Keratinocyte (primary cell): ENCODE measurements around the gene RPL23. TPM values are rescaled to one million over a fixed set of nuclear protein-coding genes. Genes with fewer than 3 reads are reported as not detected.

ENCODE experiments used
- DNase-seq: peaks from one replicate; pipeline ENCODE4 v3.0.0-alpha.2; 2011; ENCODE audit warnings: low read depth, missing footprints, low spot score
- FAIRE-seq: peaks from 2 replicates; lab custom pipeline; 2011; peaks lifted over from hg19 to GRCh38; lab: Jason Lieb, UNC
- H2AFZ ChIP-seq: 2 replicates; pipeline ENCODE4 v1.6.0; 2012; ENCODE audit warnings: low read length, control low read depth, inconsistent platforms; ENCODE audit not compliant: control insufficient read depth
- H3K27ac ChIP-seq: 2 replicates; pipeline ENCODE4 v1.5.1; 2011; ENCODE audit warnings: low read length; ENCODE audit not compliant: control insufficient read depth, insufficient read depth
- H3K27me3 ChIP-seq: 3 replicates; pipeline ENCODE4 v1.6.0; 2011; ENCODE audit warnings: low read length; ENCODE audit not compliant: control insufficient read depth, insufficient read depth; ENCODE audit errors: extremely low read depth
- H3K36me3 ChIP-seq, 2 experiments: 2 replicates in 1 of 2; 3 replicates in 1 of 2; pipeline ENCODE4 v1.5.1; 2011; ENCODE audit warnings: low read length in 2 of 2, mild to moderate bottlenecking in 1 of 2; ENCODE audit not compliant: control insufficient read depth in 2 of 2, insufficient read depth in 2 of 2; ENCODE audit errors: extremely low read depth in 1 of 2
- H3K4me1 ChIP-seq: 3 replicates; pipeline ENCODE4 v1.5.1; 2011; ENCODE audit warnings: low read length; ENCODE audit not compliant: control insufficient read depth, insufficient read depth; ENCODE audit errors: extremely low read depth
- H3K4me2 ChIP-seq: 3 replicates; pipeline ENCODE4 v1.6.0; 2011; ENCODE audit warnings: low read depth, low read length; ENCODE audit not compliant: control insufficient read depth, insufficient read depth; ENCODE audit errors: extremely low read depth
- H3K4me3 ChIP-seq, 3 experiments: fragments of 200-600 bp in 1 of 3; sonication (generic) in 1 of 3; 2 replicates in 2 of 3; 3 replicates in 1 of 3; pipeline ENCODE4 v1.5.1; 2011 to 2016; ENCODE audit warnings: low read length in 3 of 3, mild to moderate bottlenecking in 3 of 3, control low read depth in 2 of 3, inconsistent platforms in 1 of 3, low read depth in 1 of 3, mixed read lengths in 1 of 3, mixed run types in 1 of 3, moderate library complexity in 1 of 3; ENCODE audit not compliant: control insufficient read depth in 2 of 3, insufficient read depth in 2 of 3; ENCODE audit errors: extremely low read depth in 1 of 3
- H3K79me2 ChIP-seq: 2 replicates; pipeline ENCODE4 v1.6.0; 2012; ENCODE audit warnings: low read length; ENCODE audit not compliant: control insufficient read depth, insufficient read depth
- H3K9ac ChIP-seq: 3 replicates; pipeline ENCODE4 v1.6.0; 2011; ENCODE audit warnings: low read length; ENCODE audit not compliant: control insufficient read depth, insufficient read depth; ENCODE audit errors: extremely low read depth
- H3K9me1 ChIP-seq: 3 replicates; pipeline ENCODE4 v1.6.0; 2011; ENCODE audit warnings: low read length; ENCODE audit not compliant: control insufficient read depth, insufficient read depth; ENCODE audit errors: extremely low read depth
- H3K9me3 ChIP-seq: 2 replicates; pipeline ENCODE4 v1.5.1; 2012; ENCODE audit warnings: low read depth, low read length; ENCODE audit not compliant: control insufficient read depth
- H4K20me1 ChIP-seq: 3 replicates; pipeline ENCODE4 v1.6.0; 2011; ENCODE audit warnings: low read length; ENCODE audit not compliant: control insufficient read depth, insufficient read depth; ENCODE audit errors: extremely low read depth
- EZH2 ChIP-seq: IDR thresholded peaks from one replicate; pipeline ENCODE4 v1.6.1; 2012; ENCODE audit warnings: inconsistent platforms, mild to moderate bottlenecking, low read length, moderate library complexity
- dilution Hi-C: fragments of 300-500 bp; cut with MboI; formaldehyde crosslinking; loops from one replicate; pipeline ENCODE4 v1.7.0; 2020; ENCODE audit warnings: low sequenced_read_pairs; ENCODE audit not compliant: extremely low pct_ligation_motif_present
- polyA plus RNA-seq, 5 experiments: library from polyadenylated mRNA; depleted of rRNA in 3 of 5; stranded (reverse) in 3 of 5; stranded (forward) in 1 of 5; unstranded in 1 of 5; fragments of >200 nt; gene quantifications; 1 replicate in 1 of 5; 2 replicates in 3 of 5; 3 replicates in 1 of 5; pipeline versions ENCODE4 v1.2.1 to v1.2.3, GENCODE V29; 2011 to 2012; ENCODE audit warnings: missing spikeins in 2 of 5, low read depth in 1 of 5, low replicate concordance in 1 of 5
- TF ChIP-seq, protein P1 (sequence below), 3 experiments: IDR thresholded peaks in 1 of 3; conservative IDR thresholded peaks in 1 of 3; optimal IDR thresholded peaks in 1 of 3; 2 replicates in 2 of 3; 3 replicates in 1 of 3; pipeline versions ENCODE3 to v1.5.1; 2011; ENCODE audit warnings: low read length in 3 of 3, mild to moderate bottlenecking in 3 of 3, moderate library complexity in 2 of 3, control low read depth in 1 of 3, inconsistent platforms in 1 of 3; ENCODE audit not compliant: insufficient read depth in 2 of 3; ENCODE audit errors: extremely low read depth in 1 of 3

RPL23 gene
- polyA plus RNA-seq, 1 donor (not counting 4 experiments of a cell fraction or from before 2014, with no cell fraction given): 2,966 TPM

DNA sequence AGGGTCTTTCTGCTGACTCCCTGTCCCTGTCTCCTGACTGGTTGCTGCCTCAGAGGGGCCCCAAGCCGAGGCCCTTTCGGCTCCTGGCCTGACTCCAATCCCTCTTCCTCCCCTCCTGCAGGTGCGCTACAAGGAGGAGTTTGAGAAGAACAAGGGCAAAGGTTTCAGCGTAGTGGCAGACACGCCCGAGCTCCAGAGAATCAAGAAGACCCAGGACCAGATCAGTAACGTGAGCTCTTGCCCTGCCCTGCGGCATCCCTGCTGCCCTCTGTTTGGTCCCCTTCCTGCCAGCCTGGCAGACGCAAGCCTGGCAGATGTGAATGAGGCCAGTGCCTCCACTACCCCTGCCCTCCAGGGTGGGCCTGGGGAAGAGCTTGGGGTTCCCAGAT, 44.8 kb upstream of the RPL23 start:
- DNase-seq: no peak
- Histone ChIP-seq H3K4me1 (peaks cover 20% of the 10 kb centered on the region), H3K27ac (no peak overlapping the region), H3K9ac (no peak overlapping the region), H2AFZ (no peak overlapping the region), H3K4me3 (no peak overlapping the region), H3K4me2 (no peak overlapping the region), H3K27me3 (no peaks in the 10 kb centered on the region), H3K9me3 (no peaks in the 10 kb centered on the region), H4K20me1 (no peaks in the 10 kb centered on the region), H3K79me2 (peaks cover 9% of the 10 kb centered on the region), H3K9me1 (no peaks in the 10 kb centered on the region), H3K36me3 (peaks cover 38 to 44% of the 10 kb centered on the region in 2 experiments)
- FAIRE-seq: no peak
- TF ChIP-seq, protein P1, sequence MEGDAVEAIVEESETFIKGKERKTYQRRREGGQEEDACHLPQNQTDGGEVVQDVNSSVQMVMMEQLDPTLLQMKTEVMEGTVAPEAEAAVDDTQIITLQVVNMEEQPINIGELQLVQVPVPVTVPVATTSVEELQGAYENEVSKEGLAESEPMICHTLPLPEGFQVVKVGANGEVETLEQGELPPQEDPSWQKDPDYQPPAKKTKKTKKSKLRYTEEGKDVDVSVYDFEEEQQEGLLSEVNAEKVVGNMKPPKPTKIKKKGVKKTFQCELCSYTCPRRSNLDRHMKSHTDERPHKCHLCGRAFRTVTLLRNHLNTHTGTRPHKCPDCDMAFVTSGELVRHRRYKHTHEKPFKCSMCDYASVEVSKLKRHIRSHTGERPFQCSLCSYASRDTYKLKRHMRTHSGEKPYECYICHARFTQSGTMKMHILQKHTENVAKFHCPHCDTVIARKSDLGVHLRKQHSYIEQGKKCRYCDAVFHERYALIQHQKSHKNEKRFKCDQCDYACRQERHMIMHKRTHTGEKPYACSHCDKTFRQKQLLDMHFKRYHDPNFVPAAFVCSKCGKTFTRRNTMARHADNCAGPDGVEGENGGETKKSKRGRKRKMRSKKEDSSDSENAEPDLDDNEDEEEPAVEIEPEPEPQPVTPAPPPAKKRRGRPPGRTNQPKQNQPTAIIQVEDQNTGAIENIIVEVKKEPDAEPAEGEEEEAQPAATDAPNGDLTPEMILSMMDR (optimal IDR thresholded peaks at IDR 0.05 in 1 of 3, IDR thresholded peaks at IDR 0.05 in 1 of 3, conservative IDR thresholded peaks at IDR 0.05 in 1 of 3; ENCODE audit: extremely low read depth in 1 of 3, insufficient read depth in 2 of 3, low read length in 3 of 3): no peak
- TF ChIP-seq EZH2: no peak
- dilution Hi-C loops: no loop called here

DNA sequence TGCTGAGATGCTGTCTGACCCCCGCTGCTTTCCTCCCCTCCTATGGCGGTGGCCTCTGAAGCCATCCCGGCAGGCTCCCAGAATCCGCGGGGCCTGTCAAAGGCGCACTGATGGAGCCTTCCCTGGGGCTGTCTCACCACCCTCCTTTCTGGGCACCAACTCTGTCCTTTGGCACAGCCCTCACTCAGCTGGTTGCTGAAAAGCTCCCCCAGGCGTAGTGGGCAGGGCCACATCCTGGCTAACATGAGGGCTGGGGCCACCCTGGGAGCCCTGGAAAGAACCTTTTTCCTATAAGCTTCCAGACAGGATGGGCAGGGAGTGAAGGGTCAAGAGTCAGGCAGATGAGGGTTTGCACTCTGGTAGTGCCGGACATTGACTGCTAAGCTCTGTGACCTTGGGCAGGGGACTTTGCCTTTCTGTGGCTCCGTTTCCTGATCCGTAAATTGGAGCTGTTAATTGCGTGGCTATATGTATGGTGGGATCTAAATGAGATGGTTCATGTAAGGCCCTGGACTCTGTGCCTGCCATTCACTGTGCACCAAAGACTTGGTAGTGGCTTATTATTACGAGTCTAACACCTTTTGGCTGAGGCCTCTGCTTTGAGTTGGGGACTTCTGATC, 44.3 kb upstream of the RPL23 start:
- H2AFZ ChIP-seq: no peak overlapping the region
- no peak overlapping the region for H3K4me2 ChIP-seq
- FAIRE-seq (no peak), DNase-seq (no peak)
- no peaks in the 10 kb centered on the region for H4K20me1 ChIP-seq
- no peaks in the 10 kb centered on the region for H3K9me3 ChIP-seq
- no peaks in the 10 kb centered on the region for H3K27me3 ChIP-seq
- dilution Hi-C loops: no loop called here
- peaks cover 40 to 46% of the 10 kb centered on the region in 2 experiments for H3K36me3 ChIP-seq
- no peak overlapping the region for H3K9ac ChIP-seq
- no peak for TF ChIP-seq EZH2
- TF ChIP-seq, protein P1 (optimal IDR thresholded peaks at IDR 0.05 in 1 of 3, IDR thresholded peaks at IDR 0.05 in 1 of 3, conservative IDR thresholded peaks at IDR 0.05 in 1 of 3; ENCODE audit: extremely low read depth in 1 of 3, insufficient read depth in 2 of 3, low read length in 3 of 3): no peak
- H3K4me3 ChIP-seq: no peak overlapping the region
- H3K27ac ChIP-seq: no peak overlapping the region
- no peaks in the 10 kb centered on the region for H3K9me1 ChIP-seq
- peaks cover 20% of the 10 kb centered on the region for H3K4me1 ChIP-seq
- H3K79me2 ChIP-seq: peaks cover 5% of the 10 kb centered on the region
